AG09319 (cell line): ENCODE measurements around the gene COASY.
"Not testable (repeated sequence)": the region's sequence is repeated elsewhere in the genome, so short reads cannot be mapped to it uniquely, and the experiment has no call there.

Source experiments
- DNase-seq: peaks from one replicate; pipeline ENCODE4 v3.0.0-alpha.2; 2010; ENCODE audit warnings: low read depth; ENCODE audit errors: extremely low read depth
- TF ChIP-seq, protein P1 (sequence below): IDR thresholded peaks from 2 replicates; pipeline ENCODE4 v1.5.1; 2011; ENCODE audit warnings: low read depth, mild to moderate bottlenecking, inconsistent platforms, low read length, moderate library complexity

The COASY gene

DNA sequence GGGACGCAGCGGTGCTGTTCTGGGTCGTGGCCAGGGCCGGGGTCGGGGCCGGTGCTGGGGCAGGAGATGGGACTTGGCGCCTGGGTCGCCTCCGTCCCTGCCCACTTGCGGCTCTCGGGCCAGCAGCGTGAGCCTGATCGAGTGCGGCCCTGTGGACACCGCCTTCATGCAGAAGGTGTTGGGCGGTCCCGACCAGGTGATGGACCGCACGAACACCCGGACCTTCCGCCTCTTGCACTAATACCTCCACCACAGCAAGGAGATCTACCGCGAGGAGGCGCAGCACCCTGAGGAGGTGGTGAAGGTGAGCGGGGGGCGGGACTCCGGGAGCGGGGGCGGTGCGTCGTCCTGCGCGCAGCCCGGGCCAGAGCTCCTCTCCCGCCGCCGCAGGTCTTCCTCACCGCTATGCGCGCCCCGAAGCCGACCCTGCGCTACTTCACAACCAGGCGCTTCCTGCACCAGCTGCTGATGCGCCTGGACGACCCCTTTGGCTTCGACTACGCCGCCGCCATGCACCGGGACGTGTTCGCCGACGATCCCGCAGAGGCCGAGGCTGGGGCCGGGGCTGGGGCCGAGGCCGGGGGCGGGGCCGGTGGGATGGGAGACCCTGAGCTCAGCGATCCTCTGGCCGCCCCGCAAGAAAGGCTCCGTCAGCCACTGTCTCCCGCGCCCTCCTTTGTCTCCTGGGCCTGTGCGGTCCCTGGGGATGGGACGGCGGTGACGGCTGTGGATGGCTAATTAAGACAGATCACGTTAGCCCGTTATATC lies 13.7 kb upstream of the COASY start:
- DNase-seq: no peak
- TF ChIP-seq, protein P1, sequence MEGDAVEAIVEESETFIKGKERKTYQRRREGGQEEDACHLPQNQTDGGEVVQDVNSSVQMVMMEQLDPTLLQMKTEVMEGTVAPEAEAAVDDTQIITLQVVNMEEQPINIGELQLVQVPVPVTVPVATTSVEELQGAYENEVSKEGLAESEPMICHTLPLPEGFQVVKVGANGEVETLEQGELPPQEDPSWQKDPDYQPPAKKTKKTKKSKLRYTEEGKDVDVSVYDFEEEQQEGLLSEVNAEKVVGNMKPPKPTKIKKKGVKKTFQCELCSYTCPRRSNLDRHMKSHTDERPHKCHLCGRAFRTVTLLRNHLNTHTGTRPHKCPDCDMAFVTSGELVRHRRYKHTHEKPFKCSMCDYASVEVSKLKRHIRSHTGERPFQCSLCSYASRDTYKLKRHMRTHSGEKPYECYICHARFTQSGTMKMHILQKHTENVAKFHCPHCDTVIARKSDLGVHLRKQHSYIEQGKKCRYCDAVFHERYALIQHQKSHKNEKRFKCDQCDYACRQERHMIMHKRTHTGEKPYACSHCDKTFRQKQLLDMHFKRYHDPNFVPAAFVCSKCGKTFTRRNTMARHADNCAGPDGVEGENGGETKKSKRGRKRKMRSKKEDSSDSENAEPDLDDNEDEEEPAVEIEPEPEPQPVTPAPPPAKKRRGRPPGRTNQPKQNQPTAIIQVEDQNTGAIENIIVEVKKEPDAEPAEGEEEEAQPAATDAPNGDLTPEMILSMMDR: peak; percentile 3

GRCh38 chr17:42548993-42549755 lies 12.8 kb upstream of the COASY start:
- DNase-seq: no peak
- TF ChIP-seq, protein P1: no peak

- not testable (repeated sequence) for DNase-seq
These were observed 9.2 kb upstream of the COASY start, which contains the start of gene HSD17B1 for GRCh38 chr17:42552736-42553135. TSS of gene HSD17B1 (plus strand) at chr17:42552923. CDS start at chr17:42552934, 11 bp downstream.

- TF ChIP-seq, protein P1: no peak
- DNase-seq: no peak
These were observed 8.7 kb upstream of the COASY start for GRCh38 chr17:42553161-42553818.

- TF ChIP-seq, protein P1: no peak
- DNase-seq: no peak
These were observed 8.1 kb upstream of the COASY start for GRCh38 chr17:42553866-42554249.

DNA sequence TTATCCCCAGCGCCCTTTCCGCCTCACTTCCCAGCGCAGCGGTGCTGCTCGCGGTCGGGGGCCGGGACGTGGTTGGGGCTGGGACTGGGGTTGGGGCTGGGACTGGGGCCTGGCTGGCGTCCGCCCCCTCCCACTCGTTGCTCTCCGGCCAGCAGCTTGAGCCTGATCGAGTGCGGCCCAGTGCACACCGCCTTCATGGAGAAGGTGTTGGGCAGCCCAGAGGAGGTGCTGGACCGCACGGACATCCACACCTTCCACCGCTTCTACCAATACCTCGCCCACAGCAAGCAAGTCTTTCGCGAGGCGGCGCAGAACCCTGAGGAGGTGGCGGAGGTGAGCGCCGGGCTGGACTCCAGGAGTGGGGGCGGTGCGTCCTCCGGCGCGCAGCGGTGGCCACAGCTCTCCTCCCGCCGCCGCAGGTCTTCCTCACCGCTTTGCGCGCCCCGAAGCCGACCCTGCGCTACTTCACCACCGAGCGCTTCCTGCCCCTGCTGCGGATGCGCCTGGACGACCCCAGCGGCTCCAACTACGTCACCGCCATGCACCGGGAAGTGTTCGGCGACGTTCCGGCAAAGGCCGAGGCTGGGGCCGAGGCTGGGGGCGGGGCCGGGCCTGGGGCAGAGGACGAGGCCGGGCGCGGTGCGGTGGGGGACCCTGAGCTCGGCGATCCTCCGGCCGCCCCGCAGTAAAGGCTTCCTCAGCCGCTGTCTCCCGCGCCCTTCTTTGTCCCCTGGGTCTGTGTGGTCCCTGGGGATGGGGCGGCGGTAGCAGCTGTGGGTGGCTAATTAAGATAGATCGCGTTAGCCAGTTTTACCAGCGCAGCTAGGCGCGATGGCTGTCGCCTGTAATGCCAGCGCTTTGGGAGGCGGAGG lies 7.5 kb upstream of the COASY start:
- DNase-seq: no peak
- TF ChIP-seq, protein P1: no peak; the same call in 1 of the 2 replicates

- no peak for DNase-seq
These were observed 6.8 kb upstream of the COASY start for GRCh38 chr17:42555122-42555622.

DNA sequence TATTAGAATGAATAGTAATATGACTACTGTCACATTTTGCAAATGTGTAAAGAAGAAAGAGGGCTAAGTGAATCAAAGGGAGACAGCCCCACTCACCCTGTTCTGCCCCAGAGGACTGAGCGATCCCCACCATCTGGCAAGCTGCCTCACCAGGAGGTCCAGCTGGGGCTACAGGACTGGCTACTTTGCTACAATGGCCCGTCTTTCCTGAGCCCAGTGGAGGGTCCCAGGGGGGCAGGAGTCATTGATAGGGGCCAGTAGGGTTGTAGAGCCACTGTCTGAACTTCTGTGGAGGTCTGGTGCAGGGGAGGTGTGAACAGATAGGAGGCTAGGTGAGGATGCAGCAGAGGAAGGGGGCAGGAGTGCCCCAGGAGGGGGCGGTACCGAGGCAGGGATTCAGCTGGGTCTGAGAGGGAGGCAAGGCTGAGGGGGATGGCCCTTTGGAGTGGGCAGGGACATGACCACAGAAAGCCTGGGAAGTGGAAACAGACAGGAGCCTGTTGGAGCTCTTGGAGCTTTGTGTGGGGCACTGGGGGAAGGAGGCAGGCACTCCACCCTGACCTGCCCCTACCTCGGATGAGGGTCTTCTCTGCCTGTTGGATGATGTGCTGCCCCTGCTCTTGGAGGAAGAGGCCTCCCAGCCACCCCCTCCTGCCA lies 5.9 kb upstream of the COASY start:
- DNase-seq: not testable (repeated sequence)

More at GRCh38 chr17:42555122-42555622, 6.8 kb upstream of the COASY start:
- TF ChIP-seq, protein P1: no peak
